Smooth muscle cell (in vitro differentiated cells): ENCODE data around the gene ALOX12B. TPM values are rescaled to one million over a fixed set of nuclear protein-coding genes. Genes with fewer than 3 reads are reported as not detected.
A peak's percentile ranks its signal among the peaks of the same experiment; 100 is the strongest.

ENCODE experiments used
- DNase-seq: peaks from one replicate; lab custom pipeline; 2025; ENCODE audit not compliant: unreplicated experiment; lab: John Stamatoyannopoulos, UW
- H2AFZ ChIP-seq: fragments of 200-600 bp; sonication (generic); 2 replicates; pipeline ENCODE4 v1.6.0; 2016; ENCODE audit warnings: antibody characterized with exemption, low read depth, mild to moderate bottlenecking
- H3F3A ChIP-seq: fragments of 200-600 bp; sonication (generic); 2 replicates; pipeline ENCODE4 v1.6.0; 2017; ENCODE audit warnings: antibody characterized with exemption, low read depth
- H3K27ac ChIP-seq: fragments of 200-600 bp; sonication (generic); 2 replicates; pipeline ENCODE4 v1.5.1; 2016; ENCODE audit warnings: low read depth, mild to moderate bottlenecking
- H3K27me3 ChIP-seq: fragments of 200-600 bp; sonication (generic); 2 replicates; pipeline ENCODE4 v1.6.1; 2016; ENCODE audit warnings: low read depth, mild to moderate bottlenecking
- H3K36me3 ChIP-seq: fragments of 200-600 bp; sonication (generic); 2 replicates; pipeline ENCODE4 v1.5.1; 2016; ENCODE audit warnings: low read depth
- H3K4me1 ChIP-seq: fragments of 200-600 bp; sonication (generic); 2 replicates; pipeline ENCODE4 v1.5.1; 2016; ENCODE audit warnings: low read depth
- H3K4me2 ChIP-seq: fragments of 200-600 bp; sonication (generic); 2 replicates; pipeline ENCODE4 v1.6.0; 2016; ENCODE audit warnings: mild to moderate bottlenecking
- H3K4me3 ChIP-seq: fragments of 200-600 bp; sonication (generic); 2 replicates; pipeline ENCODE4 v1.5.1; 2016; ENCODE audit warnings: mild to moderate bottlenecking
- H3K79me2 ChIP-seq: fragments of 200-600 bp; sonication (generic); 2 replicates; pipeline ENCODE4 v1.6.0; 2016; ENCODE audit warnings: low read depth, mild to moderate bottlenecking
- H3K9ac ChIP-seq: fragments of 200-600 bp; sonication (generic); 2 replicates; pipeline ENCODE4 v1.6.0; 2016; ENCODE audit warnings: low read depth
- H3K9me3 ChIP-seq: fragments of 200-600 bp; sonication (generic); replicated peaks from 2 replicates; pipeline ENCODE4 v1.5.1; 2016; ENCODE audit warnings: low read depth
- H4K20me1 ChIP-seq: fragments of 200-600 bp; sonication (generic); 2 replicates; pipeline ENCODE4 v1.6.0; 2016; ENCODE audit warnings: low read depth
- WGBS: methylation state at CpG from one replicate; pipeline ENCODE4 v1.1.7; 2016; ENCODE audit warnings: low lambda C conversion rate; 5-methylcytosine and 5-hydroxymethylcytosine counted together
- polyA plus RNA-seq: library from polyadenylated mRNA; unstranded; fragments of >200 nt; fragmentation: Nextera tagmentation; extraction: Ambion mirVana; gene quantifications from 2 replicates; pipeline ENCODE4 v1.2.1, GENCODE V29; 2016
- total RNA-seq: library from RNA; depleted of rRNA; stranded (reverse); fragments of >200 nt; gene quantifications from 2 replicates; pipeline ENCODE4 v1.2.3, GENCODE V29; 2014
- TF ChIP-seq, protein P1 (sequence below): fragments of 200-600 bp; sonication (generic); IDR thresholded peaks from 2 replicates; pipeline ENCODE4 v1.5.1; 2017; ENCODE audit warnings: borderline replicate concordance, mild to moderate bottlenecking, antibody characterized with exemption; ENCODE audit not compliant: insufficient read depth, poor library complexity, severe bottlenecking

Gene ALOX12B
- total and polyA plus RNA-seq, 2 experiments from 2014 or later, result 3.0 to 4.9 TPM

DNA sequence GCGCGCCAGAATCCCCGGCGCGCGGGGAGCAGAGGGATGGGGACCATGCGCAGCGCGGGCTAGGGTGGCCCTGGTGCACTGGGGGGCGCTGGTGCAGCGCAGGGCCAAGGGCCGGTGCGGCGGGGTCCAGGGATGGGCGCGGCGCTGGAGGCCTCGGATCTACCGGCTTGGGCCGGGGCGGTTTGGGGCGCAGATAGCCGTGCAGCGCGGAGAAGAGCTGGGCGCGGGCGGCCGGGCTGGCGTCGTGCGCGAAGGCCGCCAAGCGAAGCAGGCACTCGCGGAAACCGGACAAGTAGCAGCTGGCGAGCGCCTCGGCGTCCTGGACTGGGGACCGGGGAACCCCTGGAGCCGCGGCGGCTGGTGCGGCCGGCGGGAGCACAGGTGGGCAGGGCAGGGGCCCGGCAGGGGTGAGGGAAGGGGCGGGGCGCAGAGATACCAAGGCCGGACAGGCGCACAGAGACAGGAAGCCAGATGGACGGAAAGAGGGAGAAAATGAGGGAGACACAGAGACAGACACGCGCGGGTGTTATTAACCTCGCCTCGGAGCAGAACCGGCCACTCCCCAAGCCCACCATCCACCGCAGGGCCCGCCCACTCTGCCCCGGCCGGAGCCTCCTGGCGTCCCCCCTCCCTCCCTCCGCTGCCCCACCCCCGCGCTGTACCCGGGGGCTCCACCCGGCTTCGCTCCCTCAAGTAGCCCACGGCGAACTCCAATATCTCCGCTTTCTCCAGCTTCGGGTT, 34.3 kb upstream of the ALOX12B start:
- peaks cover 16% of the 10 kb centered on the region for H3F3A ChIP-seq
- no peaks in the 10 kb centered on the region for H3K36me3 ChIP-seq
- WGBS, result under 1% methylated on average over 39 of the region's 76 CpGs
- H3K79me2 ChIP-seq, result no peaks in the 10 kb centered on the region
- peak overlapping the region; percentile 89 for H3K4me2 ChIP-seq
- H3K27me3 ChIP-seq, result peaks cover 36% of the 10 kb centered on the region
- TF ChIP-seq, protein P1, sequence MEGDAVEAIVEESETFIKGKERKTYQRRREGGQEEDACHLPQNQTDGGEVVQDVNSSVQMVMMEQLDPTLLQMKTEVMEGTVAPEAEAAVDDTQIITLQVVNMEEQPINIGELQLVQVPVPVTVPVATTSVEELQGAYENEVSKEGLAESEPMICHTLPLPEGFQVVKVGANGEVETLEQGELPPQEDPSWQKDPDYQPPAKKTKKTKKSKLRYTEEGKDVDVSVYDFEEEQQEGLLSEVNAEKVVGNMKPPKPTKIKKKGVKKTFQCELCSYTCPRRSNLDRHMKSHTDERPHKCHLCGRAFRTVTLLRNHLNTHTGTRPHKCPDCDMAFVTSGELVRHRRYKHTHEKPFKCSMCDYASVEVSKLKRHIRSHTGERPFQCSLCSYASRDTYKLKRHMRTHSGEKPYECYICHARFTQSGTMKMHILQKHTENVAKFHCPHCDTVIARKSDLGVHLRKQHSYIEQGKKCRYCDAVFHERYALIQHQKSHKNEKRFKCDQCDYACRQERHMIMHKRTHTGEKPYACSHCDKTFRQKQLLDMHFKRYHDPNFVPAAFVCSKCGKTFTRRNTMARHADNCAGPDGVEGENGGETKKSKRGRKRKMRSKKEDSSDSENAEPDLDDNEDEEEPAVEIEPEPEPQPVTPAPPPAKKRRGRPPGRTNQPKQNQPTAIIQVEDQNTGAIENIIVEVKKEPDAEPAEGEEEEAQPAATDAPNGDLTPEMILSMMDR, result peak; percentile 33
- no peak overlapping the region for H3K9ac ChIP-seq
- peaks cover 9% of the 10 kb centered on the region for H4K20me1 ChIP-seq
- peak overlapping the region; percentile 59 for H3K4me3 ChIP-seq
- H2AFZ ChIP-seq, result peak overlapping the region; percentile 69
- H3K9me3 ChIP-seq, result no peaks in the 10 kb centered on the region
- no peak overlapping the region for H3K27ac ChIP-seq
- H3K4me1 ChIP-seq, result peaks cover 22% of the 10 kb centered on the region
- peak; percentile 29 for DNase-seq

GRCh38 chr17:8121407-8121680, 33.8 kb upstream of the ALOX12B start:
- WGBS, result 4% methylated on average over 13 of the region's 25 CpGs
- Histone ChIP-seq H3K27me3 (peaks cover 41% of the 10 kb centered on the region), H4K20me1 (peaks cover 9% of the 10 kb centered on the region), H3K27ac (no peak overlapping the region), H3K9ac (no peak overlapping the region), H3K36me3 (no peaks in the 10 kb centered on the region), H3F3A (peaks cover 13% of the 10 kb centered on the region), H2AFZ (no peak overlapping the region), H3K4me2 (peak overlapping the region; percentile 89), H3K79me2 (no peaks in the 10 kb centered on the region), H3K4me1 (peaks cover 22% of the 10 kb centered on the region), H3K9me3 (no peaks in the 10 kb centered on the region), H3K4me3 (peak overlapping the region; percentile 59)
- no peak for DNase-seq
- TF ChIP-seq, protein P1, result no peak

- Histone ChIP-seq H3K9me3 (no peaks in the 10 kb centered on the region), H3K27me3 (peaks cover 47% of the 10 kb centered on the region), H3F3A (peaks cover 13% of the 10 kb centered on the region), H3K4me1 (peaks cover 22% of the 10 kb centered on the region), H2AFZ (peak overlapping the region; percentile 3), H3K4me3 (peak overlapping the region; percentile 59), H3K36me3 (no peaks in the 10 kb centered on the region), H3K9ac (no peak overlapping the region), H3K79me2 (no peaks in the 10 kb centered on the region), H3K4me2 (peak overlapping the region; percentile 89), H3K27ac (no peak overlapping the region), H4K20me1 (peaks cover 9% of the 10 kb centered on the region)
- 1% methylated on average over 40 of the region's 40 CpGs for WGBS
- TF ChIP-seq, protein P1, result peak; percentile 22
- DNase-seq, result peak; percentile 52
These were observed 33.2 kb upstream of the ALOX12B start for GRCh38 chr17:8120520-8121406.
